Ammon's horn (tissue), 1 donor: ENCODE data around the gene ZFR2.
A peak's percentile ranks its signal among the peaks of the same experiment; 100 is the strongest.
"Not testable (repeated sequence)": the region's sequence is repeated elsewhere in the genome, so short reads cannot be mapped to it uniquely, and the experiment has no call there.

Source experiments
- DNase-seq: peaks from one replicate; pipeline ENCODE4 v3.0.0-alpha.2; 2016; ENCODE audit warnings: low spot score

The ZFR2 gene

DNA sequence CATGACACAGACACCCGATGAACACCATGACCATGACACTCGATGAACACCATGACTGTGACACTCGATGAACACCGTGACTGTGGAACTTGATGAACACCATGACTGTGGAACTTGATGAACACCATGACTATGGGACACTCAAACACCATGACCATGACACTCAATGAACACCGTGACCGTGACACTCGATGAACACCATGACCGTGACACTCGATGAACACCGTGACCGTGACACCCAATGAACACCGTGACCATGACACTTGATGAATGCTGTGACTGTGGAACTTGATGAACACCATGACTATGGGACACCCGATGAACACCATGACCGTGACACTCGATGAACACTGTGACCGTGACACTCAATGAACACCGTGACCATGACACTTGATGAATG, 31.5 kb downstream of the ZFR2 start:
- DNase-seq: no peak

GRCh38 chr19:3836887-3837286, 32.0 kb downstream of the ZFR2 start:
- DNase-seq: no peak

DNA sequence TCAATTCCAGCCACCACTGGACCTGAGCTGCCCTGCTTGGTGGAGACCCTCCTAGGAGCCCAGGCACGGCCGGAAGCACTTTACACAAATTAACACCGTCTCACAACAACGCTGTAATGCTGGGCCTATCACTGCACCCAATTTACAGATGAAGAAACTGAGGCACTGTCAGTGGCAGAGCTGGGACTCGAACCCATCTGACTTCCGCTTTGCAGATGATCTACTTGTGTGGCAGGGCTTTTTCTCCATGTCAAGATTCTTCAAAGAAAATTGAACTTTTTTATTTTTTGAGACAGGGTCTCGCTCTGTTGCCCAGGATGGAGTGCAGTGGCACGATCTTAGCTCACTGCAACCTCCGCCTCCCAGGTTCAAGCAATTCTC, 33.8 kb downstream of the ZFR2 start:
- no peak for DNase-seq

DNA sequence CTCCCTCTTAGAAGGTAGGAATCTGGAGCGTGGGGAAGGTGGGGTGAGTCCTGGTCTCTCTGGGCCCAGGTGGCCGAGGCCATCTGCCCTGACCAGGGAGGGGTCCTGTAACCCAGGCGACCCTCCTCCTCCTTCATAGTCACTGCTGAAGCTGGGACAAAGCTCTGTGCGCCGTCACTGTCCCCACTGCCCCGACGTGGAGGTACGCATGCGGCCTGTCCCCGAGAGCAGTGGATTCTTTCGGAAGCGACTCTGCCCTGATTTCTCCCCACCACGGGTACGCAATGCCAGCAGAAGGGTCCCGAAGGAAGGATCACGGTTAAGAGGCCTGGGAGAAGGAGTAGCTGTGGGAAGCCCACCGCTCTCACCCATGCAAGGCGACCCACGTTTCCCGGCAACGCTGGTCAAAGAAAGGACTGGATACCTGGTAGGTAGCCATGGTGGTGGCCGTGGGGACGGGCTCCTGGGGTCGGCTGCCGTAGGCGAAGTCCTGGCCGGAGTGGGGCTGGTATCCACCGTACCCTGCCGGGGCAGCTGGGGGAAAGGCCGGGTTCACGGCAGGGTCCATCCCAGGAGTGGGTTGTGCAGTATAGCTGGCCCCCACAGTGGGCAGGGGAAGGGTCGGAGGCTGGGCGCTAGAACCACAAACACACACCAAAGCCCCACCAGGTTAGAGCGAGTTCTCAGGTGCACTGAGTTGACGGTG, 34.3 kb downstream of the ZFR2 start:
- DNase-seq: no peak

DNA sequence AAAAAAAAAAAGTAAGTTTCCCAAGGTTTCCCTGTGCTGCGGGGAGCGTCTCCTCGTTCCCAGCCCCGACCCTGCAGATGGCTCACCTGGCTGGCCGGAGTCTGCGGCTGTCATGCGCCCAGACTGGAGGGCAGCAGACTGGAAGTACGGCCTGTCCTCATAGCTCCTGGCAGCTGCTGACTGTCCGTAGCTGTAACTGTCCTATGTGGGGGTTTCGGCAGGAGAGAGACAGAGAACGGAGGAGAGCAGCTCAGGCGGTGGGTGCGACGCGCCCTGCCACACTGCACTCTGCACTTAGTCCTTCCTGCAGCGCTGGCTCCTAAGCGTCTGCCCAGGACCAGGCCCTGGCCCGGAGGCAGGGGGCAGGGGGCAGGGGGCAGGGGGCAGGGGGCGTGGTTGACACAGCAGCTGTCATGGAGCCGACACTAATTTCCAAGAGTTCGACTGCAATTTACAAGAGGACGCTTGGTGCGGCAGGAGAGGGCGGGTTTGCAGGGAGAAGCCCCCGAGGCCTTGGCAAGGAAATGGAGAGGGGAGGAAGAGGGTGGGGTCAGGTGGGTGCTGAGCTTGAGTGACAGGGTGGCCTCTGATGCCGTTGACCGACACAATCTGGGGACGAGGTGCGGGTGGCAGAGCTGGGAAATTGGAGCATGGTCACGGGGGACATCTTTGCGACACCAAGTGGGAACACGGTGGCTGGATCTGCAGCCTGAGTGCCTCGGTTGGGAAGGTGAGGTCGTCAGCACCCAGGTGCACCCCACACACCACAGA, 35.1 kb downstream of the ZFR2 start:
- DNase-seq: no peak

DNA sequence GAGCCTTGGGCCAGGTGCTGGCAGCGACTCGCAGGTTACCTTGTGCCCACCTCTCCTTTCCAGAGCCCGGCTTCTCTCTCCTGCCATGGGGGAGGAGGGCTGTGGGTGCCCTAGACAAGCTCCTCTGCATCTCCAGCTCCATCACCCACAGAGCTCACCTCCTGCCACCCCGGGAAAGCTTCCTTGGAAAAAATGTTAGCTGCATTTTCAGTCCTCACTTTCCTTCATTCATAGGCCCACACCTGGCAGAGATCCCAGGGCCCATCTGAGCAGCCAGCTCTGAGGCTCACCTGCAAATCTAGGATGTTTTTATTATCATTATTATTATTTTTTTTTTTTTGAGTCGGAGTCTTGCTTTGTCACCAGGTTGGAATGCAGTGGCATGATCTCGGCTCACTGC, 36.8 kb downstream of the ZFR2 start:
- DNase-seq: no peak

DNA sequence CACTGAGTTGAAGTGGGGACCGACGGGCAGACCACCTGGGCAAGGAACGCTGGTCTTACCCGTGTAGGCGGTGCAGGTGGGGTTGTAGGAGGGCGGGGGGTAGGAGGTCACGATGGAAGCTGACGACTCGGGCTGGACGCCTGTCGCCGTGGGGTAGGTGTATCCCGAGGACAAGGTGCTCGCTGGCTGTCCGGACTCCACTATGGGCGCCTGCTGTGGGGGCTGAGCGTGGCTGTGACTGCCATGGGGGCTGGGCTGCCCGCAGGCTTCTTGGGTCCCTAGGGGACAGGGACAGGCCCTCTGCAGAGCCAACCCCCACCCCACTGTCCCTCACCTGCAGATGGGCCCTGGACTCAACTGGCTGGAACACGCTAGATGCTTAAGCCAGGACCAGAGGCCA, 37.2 kb downstream of the ZFR2 start:
- no peak for DNase-seq

DNA sequence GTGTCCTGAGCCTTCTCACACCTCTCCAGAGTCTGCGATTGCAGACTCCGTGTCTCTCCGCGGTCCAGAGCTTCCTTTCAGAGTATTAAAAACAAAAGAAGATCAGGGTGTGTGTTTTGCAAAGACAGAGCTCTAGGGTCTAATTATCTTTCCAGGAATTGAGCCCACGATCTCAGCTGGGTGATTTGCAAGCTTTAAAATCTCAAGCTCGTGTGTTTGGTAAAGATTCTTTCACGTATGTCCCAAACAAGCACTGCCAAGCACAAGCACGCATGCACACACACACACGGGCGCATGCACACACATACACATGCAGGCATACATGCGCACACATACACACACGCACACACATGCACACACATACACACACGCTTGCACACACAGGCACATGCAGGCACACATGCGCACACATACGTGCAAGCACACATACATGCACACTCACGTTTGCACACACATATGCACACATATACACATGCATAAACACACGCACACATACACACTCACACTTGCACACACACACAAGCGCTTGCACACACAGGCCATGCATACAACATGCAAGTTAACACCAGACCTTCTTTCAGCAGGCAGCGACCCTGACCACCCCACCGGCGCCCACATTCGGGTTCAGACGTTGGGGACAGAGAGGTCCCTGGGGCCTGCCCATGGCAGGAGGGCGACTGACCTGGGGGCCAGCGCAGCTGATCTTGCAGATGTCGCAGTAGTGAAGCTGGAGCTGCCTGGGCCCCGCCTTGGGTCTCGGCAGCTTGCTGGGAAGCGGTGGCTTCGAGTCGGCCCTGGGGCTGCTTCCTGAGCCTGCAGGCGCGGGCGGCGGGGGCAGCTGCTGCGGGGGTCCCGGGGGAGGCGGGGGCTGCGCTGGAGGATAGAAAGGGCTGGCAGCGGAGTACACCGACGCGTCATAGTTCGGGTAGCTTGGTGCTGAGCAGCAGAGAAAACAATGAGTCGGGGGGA, 37.9 kb downstream of the ZFR2 start:
- DNase-seq: no peak

- DNase-seq: no peak
Observed at GRCh38 chr19:3827306-3827705, 41.5 kb downstream of the ZFR2 start.

DNA sequence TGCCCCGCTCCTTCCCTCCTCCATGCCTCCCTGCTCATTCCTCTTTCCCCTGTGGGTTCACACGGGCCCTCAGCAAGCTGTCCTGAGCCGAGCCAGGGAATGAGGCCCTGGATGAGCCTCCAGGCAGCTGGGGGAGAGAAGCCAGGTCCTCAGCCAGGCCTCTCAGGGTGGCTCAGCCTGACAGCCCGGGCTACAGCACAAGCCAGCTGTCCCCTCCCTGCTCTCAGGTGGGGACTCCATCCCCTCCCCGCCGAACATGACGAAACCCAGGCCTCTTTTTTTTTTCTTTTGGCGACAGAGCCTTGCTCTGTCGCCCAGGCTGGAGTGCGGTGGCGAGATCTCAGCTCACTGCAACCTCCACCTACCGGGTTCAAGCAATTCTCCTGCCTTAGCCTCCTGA, 42.7 kb downstream of the ZFR2 start:
- DNase-seq: no peak

DNA sequence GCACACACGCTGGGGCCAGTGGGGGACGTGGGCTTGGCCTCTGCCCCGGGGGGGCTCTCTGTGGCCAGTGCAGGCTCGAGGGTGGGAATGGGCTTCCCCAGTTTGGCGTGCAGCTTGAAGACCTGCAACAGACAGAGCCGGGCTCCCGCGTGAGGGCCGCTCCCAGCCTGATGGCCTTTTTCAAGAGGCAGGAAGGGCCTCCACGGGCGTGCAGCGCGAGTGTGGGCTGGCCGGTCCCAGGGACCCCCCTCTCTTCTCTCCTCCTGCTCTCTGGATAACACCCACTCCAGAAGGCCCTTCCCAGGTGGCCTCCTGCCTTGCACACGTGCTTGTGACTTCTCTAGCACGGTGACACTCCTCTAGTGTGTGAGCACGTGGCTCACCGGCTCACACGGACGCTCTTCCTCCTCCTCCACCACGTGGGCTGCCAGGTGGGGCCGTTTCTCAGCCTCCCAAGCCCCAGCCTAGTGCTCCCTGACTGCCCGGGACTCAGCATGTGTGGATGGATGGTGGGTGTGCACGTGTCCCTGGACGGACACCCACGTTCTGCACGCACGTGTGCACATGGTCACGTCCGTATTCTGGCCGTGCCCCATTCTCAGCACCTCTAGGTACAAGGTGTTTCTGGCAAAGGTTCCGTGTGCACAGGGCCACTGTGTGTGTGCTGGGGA, 43.4 kb downstream of the ZFR2 start:
- DNase-seq: no peak

- no peak for DNase-seq
Observed at GRCh38 chr19:3823350-3823713, 45.5 kb downstream of the ZFR2 start.

- no peak for DNase-seq
Observed at GRCh38 chr19:3822683-3823349, 46.0 kb downstream of the ZFR2 start.

DNA sequence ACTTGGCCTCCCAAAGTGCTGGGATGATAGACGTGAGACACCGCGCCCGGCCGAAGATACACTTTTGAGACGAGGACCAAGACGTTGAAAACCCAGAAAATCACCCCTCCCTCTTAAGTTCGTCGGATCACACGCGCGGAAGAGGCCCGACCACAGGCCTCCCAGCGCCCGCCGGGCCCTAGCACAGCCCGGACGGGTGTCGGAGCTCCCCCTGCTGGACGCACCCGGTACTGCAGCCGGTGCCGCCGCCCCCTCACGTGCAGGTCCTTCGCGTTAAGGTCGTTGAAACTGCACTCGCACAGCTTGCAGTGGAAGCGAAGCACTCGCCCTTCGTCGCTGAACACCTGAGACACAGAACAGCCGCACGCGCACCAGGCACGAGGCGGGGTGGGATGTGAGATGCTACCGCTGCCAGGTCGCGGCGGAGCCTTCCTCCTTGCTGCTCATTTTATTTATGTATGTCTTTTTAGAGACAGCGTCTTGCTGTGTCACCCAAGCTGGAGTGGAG, 46.9 kb downstream of the ZFR2 start:
- peak; percentile 24 for DNase-seq

GRCh38 chr19:3821156-3821555, 47.7 kb downstream of the ZFR2 start:
- DNase-seq: no peak

GRCh38 chr19:3819989-3820388, 48.8 kb downstream of the ZFR2 start:
- DNase-seq: no peak

GRCh38 chr19:3818918-3819317, 49.9 kb downstream of the ZFR2 start:
- DNase-seq: no peak

GRCh38 chr19:3818466-3818865, 50.4 kb downstream of the ZFR2 start:
- DNase-seq: peak; percentile 13

- no peak for DNase-seq
Observed at GRCh38 chr19:3817761-3818160, 51.1 kb downstream of the ZFR2 start.

DNA sequence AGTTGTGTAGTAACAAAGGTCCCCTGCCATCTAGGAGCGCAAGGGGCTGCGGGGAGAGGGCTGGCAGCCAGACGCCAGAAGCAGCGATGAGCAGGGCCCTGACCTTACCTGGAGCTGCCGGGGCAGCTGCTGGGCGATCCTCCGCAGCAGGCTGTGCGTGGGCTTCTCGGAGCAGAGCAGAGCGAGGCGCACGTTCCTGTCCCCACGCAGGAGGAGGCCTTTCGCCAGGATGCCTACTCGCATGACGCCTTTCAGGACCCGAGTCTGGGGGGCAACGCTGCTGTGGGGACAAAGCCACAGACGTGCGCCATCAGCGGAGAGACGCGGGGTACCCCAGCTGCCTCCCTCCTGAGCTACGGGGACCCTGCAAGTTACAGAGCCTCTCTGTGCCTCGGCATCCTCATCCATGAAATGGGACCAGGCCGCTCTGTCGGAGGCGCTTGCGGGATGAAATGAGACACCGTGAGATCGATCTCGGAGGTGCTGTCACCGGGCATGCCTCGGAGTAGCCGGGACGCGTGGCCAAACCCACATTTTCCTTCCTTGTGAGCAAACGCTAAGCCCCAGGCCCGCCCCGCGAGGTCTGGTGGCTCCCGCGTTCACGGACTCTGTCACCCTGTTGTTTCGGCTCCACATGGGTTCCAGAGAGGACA, 52.1 kb downstream of the ZFR2 start:
- DNase-seq: no peak

DNA sequence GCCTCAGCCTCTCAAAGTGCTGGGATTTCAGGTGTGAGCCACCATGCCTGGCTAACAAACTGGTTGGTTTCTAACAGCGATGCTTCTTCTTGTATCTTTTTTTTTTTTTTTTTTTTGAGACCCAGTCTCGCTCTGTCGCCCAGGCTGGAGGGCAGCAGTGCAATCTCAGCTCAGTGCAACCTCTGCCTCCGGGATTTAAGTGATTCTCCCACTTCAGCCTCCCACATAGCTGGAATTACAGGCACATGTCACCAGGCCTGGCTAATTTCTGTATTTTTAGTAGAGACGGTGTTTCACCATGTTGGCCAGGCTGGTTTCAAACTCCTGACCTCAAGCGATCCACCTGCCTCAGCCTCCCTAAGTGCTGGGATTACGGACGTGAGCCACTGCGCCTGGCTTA, 52.7 kb downstream of the ZFR2 start:
- not testable (repeated sequence) for DNase-seq
